Activated CD8-positive, alpha-beta memory T cell treated with anti-CD3 and anti-CD28 coated beads, Interleukin-2, amount 50 U/mL, for 4 hours (primary cell): ENCODE measurements around the gene GOSR1.
"Not testable (repeated sequence)": the region's sequence is repeated elsewhere in the genome, so short reads cannot be mapped to it uniquely, and the experiment has no call there.

Experiments used
- DNase-seq: peaks from one replicate; pipeline ENCODE4 v3.0.0-alpha.2; 2020

The GOSR1 gene

DNA sequence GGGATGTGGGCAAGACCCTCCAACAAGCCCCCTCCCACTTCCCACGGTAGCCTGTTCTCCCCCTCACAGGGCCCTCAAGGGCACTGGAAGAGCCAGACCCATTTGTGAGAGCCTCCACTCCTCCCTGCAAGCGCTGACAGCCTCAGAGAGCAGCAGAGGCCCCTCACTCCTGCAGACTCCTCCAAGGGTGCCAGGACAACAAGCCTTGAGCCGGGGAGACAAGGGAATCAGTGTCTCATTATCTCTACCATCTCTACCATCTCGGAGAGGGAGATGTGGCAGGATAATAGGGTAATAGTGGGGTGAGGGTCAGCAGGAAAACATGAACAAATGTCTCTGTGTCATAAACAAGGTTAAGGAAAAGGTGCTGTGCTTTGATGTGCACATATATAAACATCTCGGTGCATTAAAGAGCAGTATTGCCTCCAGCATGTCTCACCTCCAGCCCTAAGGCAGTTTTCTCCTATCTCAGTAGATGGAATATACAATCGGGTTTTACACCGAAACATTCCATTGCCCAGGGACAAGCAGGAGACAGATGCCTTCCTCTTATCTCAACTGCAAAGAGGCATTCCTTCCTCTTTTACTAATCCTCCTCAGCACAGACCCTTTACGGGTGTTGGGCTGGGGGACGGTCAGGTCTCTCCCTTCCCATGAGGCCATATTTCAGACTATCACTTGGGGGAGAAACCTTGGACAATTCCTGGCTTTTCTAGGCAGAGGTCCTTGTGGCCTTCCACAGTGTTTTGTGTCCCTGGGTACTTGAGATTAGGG lies 86.1 kb downstream of the GOSR1 start:
- DNase-seq, result not testable (repeated sequence)

- DNase-seq, result not testable (repeated sequence)
Measured at GRCh38 chr17:30563905-30564390, 86.7 kb downstream of the GOSR1 start.

GRCh38 chr17:30564422-30565072 lies 87.3 kb downstream of the GOSR1 start:
- DNase-seq, result not testable (repeated sequence)

GRCh38 chr17:30565073-30565935 lies 88.1 kb downstream of the GOSR1 start:
- DNase-seq, result no peak

DNA sequence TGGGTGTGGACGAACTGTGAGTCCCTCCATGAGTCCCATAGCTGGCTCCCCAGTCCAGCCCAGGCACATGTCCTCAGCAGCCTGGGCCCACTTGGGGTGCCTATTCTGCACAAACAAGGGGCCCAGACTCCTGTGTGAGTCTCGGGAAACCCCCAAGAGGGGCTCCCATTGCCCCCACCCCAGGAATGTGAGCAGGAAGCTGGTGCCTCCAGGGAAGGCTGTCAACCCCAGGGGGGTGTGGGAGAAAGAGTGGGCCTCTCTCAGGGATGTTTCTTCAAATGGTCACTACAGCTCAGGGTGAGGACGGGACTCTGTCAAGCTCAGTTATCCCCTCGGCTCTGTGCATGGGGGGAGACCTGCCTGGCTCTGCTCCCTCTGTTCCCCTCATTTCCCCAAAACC lies 88.9 kb downstream of the GOSR1 start:
- not testable (repeated sequence) for DNase-seq

- DNase-seq, result not testable (repeated sequence)
Measured at GRCh38 chr17:30566516-30567225, 89.5 kb downstream of the GOSR1 start.

DNA sequence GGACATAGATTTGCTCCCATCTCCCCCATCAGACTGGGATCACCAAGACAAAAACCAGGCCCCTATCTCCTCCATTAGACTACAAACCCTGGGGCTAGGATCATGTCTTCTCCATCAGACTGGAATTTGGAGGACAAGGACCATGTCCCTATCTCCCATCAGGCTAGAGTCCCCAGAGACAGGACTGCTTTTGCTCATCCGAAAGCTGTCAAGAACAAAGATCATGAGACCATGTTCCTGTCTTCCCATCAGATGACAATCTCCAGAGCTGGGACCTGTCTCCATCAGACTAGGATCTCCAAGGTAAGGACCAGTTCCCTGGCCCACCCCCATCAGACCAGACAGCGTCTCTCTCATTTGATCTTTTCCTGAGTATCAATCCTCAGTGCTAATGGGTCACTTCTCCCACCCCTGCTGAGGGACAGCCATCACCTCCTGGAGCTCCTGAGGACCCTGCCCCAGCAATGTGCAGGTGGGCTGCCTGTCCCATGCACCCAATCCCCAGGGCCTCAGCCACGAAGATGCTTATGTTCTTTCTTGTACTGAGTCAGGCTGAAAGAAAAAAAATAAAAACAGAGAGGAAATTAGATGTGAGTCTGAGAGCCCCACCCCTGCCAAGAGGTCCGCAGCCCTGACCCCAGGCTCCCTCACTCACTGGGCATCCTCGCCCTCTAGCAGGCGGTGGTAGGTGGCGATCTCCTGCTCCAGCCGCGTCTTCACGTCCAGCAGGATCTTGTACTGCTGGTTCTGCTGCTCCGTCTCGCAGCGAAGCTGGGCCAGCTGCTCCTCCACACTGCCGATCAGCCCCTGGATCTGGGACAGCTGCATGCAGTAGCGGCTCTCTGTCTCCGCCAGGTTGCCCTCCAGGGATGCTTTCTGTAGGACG lies 90.3 kb downstream of the GOSR1 start:
- DNase-seq, result no peak

DNA sequence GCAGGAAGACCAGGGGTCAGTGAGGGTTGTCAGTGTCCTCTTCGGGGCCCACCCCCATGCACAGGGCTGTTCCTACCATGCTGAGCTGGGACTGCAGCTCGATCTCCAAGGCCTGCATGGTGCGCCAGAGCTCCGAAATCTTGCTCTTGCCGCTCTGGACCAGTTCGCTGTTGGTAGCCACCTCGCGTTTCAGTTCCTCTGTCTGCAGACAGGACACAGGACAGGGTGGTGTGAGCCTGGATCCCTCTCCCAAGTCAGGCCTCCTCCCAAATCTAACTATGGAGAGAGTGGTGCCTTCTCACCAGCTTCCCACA lies 90.9 kb downstream of the GOSR1 start:
- no peak for DNase-seq

DNA sequence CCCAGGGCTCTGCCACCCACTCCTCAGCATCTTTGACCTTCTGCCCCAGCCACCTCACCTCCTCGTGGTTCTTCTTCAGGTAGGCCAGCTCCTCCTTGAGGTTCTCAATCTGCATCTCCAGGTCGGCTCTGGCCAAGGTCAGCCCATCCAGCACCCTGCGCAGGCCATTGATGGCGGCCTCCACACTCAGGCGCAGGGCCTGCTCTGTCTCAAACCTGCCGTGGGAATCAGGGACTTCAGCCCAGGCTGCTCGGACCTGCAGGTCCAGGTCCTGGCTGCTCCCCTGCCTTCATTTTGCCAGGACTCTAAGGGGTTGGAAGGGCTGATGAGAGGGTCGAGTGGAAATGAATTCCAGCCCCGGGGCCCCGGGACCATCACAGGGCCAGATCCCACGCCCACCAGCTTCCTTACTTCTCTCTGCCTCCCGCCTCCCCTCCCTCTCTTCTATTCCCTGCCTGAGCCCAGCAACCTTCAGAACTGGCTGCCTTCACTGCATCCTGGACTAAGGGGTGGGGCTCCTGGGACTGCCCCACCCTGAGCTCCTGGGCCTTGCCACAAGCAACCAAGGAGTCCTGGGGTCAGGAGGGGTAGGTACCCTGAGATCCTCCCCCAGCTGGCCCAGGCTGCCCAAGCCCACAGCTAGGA lies 92.4 kb downstream of the GOSR1 start:
- DNase-seq, result not testable (repeated sequence)

DNA sequence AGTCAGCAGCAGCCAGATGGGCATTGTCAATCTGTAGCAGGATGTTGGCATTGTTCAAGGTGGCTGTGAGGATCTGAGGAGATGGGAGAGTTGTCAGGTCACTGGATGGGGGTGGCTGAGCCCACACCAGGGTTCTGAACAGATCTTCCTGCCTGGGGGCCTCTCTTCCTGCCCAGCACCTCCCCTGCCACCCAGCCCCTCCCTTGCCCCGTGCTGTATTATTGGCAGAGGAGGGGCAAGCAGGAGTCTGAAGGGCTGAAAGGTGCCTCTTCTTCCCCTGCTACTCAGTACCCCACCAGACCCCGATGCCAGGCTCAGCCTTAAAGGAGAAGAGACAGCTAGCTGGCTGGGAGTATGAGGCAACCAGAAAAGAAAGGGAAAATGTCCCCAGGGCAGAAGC lies 93.0 kb downstream of the GOSR1 start:
- no peak for DNase-seq

- DNase-seq, result no peak
Measured at GRCh38 chr17:30570596-30571265, 93.5 kb downstream of the GOSR1 start.

DNA sequence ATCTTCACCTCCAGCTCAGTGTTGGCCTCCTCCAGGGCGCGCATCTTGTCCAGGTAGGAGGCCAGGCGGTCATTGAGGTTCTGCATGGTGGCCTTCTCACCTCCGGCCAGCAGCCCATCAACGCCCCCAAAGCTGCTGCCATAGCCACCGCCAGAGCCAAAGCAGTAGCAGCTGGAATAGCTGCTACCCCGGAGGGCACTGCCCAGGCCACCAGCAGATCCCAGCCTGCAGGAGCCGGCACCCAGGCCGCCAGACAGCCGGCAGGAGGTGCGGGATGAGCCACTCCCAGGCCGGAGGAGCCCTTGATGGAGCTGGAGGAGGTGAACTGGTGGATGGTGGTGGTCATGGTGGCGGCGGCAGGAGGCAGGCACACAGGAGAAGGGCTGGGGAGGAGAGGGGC lies 94.2 kb downstream of the GOSR1 start:
- not testable (repeated sequence) for DNase-seq

- no peak for DNase-seq
Measured at GRCh38 chr17:30571921-30572320, 94.7 kb downstream of the GOSR1 start.

- not testable (repeated sequence) for DNase-seq
Measured at GRCh38 chr17:30572651-30573554, 95.7 kb downstream of the GOSR1 start.

DNA sequence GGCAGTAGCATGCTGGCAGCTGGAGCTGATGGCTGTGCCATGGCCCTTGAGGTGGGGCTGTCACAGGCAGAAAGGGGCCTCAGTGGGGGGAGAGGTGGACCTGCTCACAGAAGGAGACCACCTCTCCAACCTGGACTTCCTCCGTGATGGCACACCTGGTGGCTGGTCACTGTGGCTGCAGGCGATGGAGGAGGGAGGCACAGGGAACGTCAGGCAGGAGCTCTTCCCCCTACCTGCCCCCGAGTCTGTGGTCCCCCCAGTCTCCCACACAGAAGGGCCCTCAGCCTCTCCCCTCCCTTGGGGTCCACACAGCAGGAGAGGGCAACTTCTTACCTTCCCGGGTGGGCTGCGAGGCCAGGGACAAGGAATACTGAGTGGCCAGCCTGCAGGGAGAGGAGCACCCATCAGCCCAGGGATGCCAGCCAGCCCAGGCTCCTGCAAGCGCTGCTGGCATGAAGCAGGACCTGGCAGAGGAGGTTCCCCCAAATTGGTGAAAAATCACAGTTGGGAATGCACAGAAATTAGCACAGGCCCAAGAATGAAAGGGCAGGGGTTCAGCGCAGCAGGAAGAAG lies 96.5 kb downstream of the GOSR1 start:
- DNase-seq, result no peak

GRCh38 chr17:30574309-30574708 lies 97.1 kb downstream of the GOSR1 start:
- not testable (repeated sequence) for DNase-seq

GRCh38 chr17:30574806-30575205 lies 97.6 kb downstream of the GOSR1 start:
- DNase-seq, result not testable (repeated sequence)

- DNase-seq, result not testable (repeated sequence)
Measured at GRCh38 chr17:30575648-30576325, 98.6 kb downstream of the GOSR1 start.
